Measurements from ENCODE around the gene ODC1.
A peak's percentile ranks its signal among the peaks of the same experiment; 100 is the strongest.
"Not testable (repeated sequence)": the region's sequence is repeated elsewhere in the genome, so short reads cannot be mapped to it uniquely, and the experiment has no call there.

The ODC1 gene

DNA sequence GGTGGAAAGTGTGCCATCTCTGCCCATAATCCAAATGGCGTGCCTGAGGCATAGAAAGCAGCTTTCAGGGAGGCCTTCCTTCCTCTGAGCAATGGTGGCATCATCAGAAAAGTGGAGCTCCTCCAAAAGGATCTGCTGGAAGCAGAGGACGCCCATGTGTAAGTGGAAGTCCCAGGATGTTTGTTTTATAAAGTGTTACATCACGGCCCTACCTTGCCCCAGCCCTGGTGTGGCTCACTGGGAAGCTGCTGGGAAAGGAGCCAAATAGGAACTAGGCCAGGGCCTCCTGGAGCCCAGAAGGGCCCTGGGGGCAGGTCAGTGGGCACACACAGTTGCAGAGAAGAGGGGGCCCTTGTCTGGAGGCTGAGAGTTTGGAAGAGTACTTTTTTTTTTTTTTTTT is 4.2 kb upstream of the ODC1 start:
- DNase-seq, result no peak

DNA sequence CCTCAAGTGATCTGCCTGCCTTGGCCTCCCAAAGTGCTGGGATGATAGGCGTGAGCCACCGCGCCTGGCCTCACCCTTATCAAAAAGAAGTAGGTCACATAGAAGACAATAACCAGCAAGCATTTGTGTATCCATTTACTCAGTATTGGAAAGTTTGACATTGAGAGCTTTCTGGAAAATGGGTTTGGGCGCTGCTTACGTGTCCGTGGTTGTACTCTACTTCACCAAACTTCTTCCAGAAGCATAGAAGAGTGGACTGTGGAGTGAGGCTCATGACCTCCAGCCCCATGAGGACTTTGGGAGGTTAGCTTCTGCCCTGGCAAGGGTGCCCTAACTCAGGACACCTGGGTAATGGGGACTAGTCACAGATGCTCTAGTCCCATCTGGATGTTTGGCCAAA is 3.7 kb upstream of the ODC1 start:
- DNase-seq, result no peak

DNA sequence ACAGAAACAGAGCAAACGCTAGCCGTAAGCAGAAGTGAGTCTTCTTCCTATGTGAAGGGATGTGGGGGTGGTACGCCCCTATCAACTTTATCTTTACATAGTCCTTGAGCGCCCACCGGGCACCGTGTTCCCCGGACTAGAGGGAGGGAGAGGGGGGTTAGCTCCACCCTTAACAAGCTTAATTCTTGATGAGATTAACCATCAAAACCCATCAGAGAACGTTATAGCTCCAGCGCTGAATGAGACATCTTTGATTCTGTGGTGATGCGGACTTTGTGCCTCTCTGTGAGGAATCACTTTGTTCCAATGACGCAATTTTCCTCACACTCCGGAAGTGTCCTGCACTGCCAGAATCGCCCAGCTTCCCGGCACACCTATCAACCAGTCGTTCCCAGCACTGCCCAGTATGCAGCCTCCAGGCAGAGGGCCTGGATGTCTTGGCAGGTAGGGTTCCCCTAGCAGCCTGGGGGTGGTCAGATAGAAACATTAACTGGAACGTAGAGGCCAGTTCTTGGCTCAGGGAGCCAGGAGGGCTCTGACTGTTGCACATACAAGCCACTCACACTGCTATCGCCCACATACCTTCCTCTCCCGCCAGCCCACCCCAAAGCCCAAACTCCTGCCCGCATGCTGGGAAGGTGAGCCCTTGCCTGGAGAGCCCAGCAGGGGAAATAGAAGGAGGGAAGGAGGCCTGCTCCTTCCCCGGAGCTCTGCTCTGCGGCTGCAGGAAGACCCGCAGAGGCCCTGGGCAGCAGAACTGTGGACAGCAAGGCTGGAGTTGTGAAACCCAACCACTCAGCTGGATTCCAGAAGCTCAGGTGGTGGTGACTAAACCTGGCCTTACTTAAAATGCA is 1.9 kb upstream of the ODC1 start:
- DNase-seq, result no peak

DNA sequence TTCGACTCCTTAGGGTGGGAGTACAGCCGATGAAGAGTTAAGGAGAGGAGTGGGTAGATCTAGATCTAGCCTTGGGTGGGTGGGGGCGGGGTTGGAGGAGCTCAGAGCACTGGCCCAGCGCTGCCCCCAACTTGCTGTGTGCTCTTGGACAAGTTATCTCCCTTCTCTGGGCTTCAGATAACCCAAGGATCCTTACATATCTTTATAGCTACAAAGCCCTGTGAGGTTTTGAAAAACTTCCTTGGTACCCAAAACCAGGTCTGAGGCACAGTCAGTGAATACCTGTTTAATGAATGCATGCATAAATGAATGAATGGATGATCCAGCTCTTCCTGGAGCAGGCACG is 1.3 kb upstream of the ODC1 start:
- no peak for DNase-seq

DNA sequence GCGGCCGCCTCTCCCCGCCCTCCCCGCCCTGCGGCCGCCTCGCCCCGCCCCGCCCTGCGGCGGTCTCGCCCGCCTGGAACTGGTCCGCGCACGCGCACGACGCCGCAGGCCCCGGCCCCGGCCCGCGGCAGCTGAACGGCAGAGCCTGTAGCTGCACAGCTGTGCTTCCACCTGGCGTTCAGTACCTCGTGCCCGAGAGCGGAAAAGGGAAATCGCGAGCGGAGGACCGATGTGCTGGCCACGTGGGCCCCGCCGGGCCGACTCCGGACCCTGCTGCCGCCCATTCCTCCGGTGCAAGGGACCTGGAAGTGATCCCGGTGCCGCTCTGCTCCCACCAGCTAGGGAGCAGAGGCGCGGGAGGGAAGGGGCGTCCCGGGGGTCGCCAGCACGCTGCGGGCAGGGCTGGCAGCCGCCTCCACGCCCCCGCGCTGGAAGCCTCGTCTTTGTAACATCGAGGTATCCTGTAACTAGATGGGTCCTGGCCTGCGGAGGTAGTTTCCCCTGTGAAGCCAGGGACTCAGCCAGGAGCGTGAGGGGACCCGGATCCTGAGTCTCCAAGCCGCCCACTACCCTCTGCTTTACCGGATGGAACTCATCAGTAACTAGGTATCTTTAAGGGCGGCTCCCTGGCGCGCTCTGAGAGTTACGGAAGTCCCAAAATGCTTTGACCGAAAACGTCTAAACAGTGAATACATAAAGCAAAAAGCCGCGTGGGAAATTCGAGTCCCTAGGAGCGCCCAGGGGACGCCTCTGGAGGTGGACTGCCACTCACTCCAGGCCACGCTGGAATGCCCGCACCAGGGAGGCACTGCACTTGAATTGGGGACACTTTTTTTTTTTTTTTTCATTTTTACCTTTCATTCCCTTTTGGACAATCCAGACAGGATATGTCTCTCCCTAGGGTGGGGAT is 704 bp upstream of the ODC1 start:
- DNase-seq, result peak; percentile 94

DNA sequence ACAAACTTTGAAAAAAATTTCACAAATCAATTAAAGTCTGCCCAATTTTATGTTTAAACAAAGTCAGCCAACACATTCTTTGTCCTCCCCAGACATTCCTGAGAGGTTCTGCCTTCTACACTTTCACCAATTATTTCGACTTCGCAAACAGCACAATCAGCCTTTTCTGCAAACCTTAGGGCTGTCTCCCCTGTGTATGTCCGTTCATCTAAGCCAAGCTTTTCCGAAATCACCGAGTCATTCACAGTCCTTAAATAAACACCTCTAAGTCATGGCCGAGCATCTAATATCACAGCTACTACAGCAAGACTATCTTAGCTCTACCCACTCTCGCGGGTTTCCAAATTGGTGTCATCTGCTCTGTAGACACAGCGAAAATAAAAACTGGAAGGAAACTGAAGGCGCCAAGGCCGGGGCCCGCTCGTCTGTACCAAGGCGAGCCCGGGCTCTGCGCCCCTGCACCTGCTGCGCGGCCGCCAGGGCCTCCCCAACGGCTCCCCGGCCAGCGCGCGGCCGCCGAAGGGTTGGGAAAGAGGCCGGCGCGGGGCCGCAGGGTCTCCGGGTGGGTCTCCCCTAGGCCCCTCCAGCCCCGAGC is 730 bp downstream of the ODC1 start:
- DNase-seq, result peak; percentile 50

DNA sequence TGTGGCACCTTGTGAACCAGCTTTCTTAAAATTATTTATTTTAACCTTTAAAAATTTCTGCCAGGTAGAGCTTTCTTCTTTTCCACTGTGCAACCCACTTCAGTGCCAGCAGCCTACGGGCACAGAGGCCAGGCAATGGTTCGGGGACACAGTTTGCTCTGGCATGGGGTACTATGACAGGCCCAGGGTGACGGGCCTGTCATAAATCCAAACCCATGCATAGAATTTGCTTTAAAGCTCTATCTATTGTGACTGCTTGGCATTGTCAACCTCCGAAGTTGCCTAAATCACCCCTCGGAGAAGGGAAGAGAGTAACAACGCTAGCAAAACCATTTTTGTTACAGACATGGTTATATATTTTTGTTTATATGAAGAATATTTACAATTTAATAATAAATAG is 1.5 kb downstream of the ODC1 start:
- DNase-seq, result no peak

DNA sequence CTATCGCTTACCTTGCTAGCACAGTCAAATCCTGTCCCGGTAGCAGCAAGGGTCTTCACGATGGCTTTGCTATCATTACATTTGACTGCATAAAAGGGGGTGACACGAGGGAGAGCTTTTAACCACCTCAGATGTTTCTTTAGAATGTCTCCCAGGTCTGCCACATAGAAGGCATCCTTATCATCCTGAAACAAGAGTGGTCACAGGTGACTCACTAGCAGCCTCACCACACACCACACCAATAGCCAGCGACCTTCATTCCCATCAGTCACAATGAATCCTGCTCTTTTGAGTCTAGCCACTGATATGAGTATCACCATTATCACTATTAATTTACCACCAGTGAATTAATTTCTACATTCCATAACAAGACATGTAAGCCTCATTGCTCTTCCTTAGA is 3.7 kb downstream of the ODC1 start:
- no peak for DNase-seq

DNA sequence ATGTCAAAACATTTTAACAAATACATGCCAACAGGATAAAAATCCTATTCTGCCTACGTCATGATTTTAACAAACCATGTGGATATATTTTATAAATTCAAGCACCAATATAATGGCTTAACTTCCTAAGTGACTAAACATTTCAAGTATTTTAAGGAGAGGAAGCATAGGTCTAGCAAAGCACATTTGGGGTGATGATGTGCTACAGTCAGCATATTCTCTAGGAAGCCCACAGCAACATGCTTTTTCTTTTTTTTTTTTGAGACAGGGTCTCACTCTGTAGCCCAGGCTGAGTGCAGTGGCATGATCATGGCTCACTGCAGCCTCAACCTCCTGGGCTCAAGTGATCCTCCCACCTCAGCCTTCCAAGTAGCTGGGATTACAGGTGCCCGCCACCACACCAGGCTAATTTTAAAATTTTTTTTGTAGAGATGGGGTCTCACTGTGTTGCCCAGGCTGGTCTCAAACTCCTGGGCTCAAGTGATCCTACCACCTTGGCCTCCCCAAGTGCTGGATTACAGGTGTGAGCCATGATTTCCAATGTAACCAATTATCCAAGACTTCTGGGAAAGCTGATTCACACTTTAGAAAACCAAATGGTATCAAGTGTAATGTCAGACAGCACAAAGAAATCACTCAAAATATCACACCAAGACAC is 5.5 kb downstream of the ODC1 start:
- not testable (repeated sequence) for DNase-seq

DNA sequence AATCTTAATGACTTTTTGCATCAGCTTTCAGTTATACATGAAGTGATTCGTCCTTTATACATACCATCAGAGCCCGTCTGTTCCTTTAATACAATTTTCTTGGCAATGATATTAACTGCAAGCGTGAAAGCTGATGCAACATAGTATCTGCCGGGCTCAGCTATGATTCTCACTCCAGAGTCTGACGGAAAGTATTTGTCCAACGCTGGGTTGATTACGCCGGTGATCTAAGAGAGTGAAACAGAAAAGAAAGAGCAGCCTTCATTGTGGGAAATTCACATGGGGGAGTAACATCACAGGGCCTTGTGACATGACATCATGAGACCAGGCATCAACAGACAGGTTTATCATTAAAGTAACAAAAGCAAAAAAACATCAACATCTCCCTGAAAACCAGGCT is 6.2 kb downstream of the ODC1 start:
- DNase-seq, result no peak

DNA sequence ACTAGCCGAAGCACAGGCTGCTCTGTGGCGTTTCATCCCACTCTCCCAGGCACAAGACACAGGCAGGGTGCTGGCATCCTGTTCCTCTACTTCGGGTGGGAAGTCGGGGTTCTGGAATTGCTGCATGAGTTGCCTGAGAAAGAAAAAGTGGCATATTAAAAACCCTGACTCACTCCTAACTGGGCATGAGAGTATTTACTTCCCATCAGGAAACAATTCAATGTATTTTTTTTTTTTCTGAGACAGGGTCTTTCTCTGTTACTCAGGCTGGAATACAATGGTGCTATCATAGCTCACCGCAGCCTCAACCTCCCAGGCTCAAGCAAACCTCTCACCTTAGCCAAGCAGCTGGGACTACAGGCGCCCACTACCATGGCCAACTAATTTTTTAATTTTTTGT is 7.4 kb downstream of the ODC1 start:
- no peak for DNase-seq

DNA sequence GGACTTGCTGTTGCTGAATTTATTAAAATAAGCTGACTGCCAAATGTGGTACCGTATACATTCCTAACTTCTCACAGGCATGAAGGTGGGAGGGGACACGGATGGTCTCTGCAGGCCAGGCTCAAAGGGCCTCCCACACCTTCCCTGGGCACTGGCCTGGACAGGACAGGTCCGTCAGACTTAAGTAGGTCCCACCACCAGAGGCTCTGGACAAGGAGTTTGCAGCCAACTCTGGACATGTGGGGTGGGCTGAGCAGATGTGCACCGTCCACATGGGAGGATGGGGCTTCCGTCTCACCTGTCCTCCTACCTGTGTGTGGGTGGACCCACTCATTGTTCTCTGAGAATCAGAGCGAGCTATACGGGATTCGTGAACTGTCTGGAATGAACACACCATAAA is 8.2 kb downstream of the ODC1 start:
- no peak for DNase-seq

DNA sequence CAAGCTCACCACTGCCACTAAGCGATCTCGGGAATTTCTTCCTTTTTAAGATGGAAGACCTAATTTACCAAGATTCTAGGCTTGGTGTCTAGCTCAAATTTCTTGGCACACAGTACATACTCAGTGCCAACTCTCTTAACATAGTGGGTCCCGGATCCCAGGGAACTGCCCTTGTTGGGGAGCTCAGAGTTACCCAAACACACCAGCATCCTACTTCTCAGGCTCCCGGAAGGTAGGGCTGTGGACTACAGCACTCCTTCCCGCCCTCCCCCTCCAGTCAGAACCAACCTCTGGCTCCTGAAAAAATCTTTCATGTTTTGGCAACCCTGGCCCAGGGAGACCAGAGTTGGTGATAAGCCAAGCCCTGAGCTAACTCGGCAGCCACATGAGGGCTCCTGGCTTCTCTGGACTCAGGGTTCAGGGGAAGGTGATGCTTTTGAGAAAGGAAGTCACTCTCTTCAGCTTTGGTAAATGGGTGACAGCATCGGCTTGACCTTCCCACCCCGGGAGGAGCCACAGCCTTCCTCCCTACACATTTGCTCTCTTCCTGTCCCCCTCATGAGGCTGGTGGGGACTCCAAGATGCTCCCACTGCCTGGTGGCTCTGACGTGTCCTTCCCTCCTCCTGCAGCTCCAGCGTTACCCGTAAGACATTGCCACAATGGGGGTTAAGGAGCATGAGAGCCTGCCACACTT is 8.8 kb downstream of the ODC1 start:
- DNase-seq, result no peak

DNA sequence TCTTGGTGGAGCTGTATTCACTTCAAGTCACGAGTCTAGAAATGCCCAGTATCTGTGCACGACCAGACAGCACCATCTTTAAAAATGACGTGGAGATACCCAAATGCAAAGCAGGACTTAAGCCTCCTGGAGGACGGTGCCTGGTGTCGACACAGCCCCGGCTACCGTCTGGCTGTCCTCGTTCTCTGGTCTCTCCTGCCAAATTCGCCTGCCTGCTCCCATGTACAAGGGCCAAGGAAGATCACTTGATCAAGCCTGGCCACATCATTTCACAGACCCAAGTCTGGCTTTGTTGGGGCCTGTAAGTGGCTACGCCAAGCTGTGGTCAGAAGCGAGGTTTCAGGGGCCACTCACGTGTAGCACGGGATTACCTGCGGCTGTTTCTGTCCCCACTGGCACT is 9.4 kb downstream of the ODC1 start:
- no peak for DNase-seq

DNA sequence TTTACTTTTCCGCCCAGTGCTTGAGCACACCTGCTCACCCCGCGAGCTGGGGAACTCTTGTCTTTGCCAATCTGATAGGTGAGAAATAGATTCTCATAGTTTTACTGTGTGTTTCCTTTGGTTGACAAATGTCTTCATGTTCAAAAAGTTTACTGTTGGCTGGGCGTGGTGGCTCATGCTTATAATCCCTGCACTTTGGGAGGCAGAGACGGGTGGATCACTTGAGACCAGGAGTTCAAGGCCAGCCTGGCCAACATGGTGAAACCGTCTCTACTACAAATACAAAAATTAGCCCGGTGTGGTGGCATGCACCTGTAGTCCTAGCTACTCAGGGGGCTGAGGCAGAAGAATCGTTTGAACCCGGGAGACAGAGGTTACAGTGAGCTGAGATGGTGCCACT is 10.3 kb downstream of the ODC1 start:
- no peak for DNase-seq

DNA sequence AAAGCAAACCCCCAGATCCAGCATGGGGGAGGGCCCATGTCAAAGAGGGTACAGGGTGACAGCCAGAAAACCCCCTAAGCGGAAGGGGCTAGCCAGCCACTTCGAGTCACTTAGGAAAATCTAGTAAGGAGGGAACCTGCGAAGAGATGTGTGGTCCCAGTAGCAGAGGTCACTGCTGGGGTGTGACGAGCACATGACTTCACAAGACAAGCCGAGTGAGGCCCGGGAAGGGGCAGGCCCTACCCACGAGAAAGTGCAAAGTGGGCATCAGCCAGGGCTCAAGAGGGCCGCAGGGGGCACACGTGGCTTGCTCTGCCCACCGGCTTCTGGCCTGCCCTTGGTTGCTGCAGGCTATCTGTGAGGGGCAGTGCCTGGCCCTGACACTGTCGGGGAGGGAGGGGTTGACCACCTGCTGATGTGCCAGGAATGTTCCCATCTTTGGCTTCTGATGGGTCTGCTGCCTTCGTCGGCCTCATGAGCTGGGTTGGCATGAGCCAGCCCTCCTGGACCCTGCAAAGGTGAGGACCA is 11.5 kb downstream of the ODC1 start:
- DNase-seq, result no peak

DNA sequence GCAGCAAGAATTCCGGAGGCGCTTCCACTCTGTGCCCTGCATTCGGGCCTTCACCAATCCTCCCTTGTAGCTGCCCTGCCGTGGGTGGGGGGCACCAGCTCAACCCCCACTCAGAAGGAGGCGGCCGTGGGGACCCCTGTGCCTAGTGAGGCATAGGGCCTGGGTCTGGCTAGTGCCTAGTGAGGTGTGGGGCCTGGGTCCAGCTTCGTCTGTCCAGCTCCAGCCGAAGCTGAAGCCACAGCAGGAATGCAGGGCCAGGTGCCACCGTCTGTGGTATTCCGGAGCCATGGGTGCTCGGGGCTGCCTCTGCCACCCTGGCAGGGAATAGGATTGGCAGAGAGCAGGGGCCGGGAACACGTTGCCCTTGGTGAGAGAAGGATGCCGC is 12.3 kb downstream of the ODC1 start:
- DNase-seq, result no peak

DNA sequence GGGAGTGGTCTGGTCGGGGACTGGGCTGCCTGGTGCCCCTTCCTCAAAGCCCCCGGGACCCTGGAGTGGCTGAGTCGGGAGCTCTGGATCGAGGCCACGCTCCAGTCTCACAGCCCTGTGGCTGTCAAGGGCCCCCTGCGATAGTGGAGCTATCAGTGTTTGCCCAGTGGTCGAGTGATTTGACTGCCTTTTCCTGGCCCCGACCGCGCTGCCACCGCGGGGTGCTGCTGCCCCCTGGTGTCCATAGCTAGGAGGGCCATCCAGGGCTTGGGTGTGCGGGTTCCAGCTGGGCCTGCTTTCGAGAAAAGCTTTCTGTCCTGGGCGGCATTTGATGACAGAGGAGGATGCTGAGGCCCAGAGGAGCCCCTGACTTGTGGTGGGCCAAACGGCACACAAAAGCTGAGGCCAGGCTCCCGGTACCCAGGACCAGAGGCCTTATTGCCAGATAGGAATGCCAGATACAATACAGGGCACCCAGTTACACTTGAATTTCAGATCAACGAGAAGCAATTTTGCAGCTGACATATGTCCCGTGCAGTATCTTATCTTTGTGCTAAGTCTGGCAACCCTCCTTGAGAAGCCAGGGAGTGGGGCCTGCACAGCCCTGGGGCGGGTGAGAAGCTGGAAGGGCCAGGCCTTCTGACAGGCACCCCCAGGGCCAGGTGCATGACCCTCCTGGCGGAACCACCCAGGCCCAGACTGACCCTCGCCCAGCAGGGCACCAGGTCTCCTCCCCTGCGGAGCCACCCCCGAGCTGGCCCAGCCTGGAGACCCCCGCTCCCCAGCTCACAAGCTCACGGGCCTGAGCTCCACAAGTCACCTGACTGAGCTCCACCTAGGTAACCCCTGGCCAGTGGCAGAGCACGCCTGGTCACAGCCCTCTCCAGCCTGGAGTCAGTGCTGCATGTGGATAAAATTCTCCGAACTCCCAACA is 13.0 kb downstream of the ODC1 start:
- peak; percentile 79 for DNase-seq

DNA sequence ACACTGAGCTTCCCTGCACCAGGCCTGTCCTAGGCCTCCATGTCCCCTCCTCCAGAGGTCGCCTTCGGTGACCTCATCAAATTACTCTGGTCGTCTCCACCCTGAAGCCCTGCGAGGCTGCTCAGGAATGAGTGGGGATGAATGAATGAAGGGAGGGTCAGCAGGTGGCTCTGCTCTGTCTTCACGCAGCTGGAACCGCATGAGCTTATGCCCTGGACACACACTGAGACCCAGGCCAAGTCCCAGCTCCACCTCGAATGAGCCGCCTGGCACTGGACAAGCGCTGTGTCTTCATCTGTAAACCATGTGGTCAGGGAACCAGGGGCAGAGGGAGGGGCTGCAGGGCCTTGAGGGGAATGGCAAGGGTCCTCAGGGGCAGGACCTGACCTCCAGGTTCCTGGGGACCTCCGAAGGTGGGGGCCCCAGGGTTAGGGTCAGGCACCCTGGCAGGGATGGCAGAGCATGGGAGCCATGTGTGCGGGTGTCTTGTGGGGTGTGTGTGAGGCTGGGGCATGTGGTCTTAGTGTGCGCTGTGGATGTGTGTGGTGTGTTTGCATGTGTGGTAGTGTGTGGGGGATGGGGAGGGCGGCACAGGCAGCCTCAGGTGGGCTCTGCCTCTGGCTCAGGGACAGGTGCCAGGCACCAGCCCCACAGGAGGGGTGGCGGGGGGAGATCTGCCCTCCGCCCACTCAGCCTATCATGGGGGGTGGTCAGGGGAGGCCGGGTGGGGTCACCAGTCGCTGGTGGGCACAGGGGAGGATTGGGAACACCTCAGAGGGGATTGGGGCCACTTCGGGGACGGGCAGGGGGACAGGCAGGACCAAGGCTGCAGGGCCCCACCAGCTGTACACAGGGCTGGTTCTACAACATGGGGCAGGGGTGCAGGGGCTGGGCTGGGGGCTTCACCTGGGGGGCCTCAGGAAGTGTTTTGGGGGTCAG is 13.9 kb downstream of the ODC1 start:
- no peak for DNase-seq

Measured in CD4-positive, alpha-beta T cell treated with Interleukin-17A for 1 hour (primary cell).